ENCODE measurements around the gene MAP4.

GRCh38 chr3:47984075-47984728 lies 32.0 kb downstream of the MAP4 start:
- TF ChIP-seq CTCF (IDR thresholded peaks at IDR 0.05), result no peak
- no peak for TF ChIP-seq EZH2 (IDR thresholded peaks at IDR 0.05; ENCODE audit: borderline replicate concordance, insufficient read depth, low read depth, low read length, poor library complexity, severe bottlenecking)
